K562 (cell line): Measurements from ENCODE around the gene MTMR4. TPM values are rescaled to one million over a fixed set of nuclear protein-coding genes. Genes with fewer than 3 reads are reported as not detected.
A peak's percentile ranks its signal among the peaks of the same experiment; 100 is the strongest.

Experiments
- CREM ChIP-seq: IDR thresholded peaks from 2 replicates; pipeline ENCODE4 v1.6.1; 2014; ENCODE audit warnings: antibody characterized with exemption, low read depth
- DEAF1 ChIP-seq: fragments of 450-650 bp; formaldehyde crosslinking; IDR thresholded peaks from 2 replicates; pipeline ENCODE4 v1.4.0; 2020; ENCODE audit warnings: mild to moderate bottlenecking, moderate library complexity
- DIDO1 ChIP-seq: fragments of 450-650 bp; IDR thresholded peaks from 2 replicates; pipeline ENCODE4 v1.6.1; 2016; ENCODE audit warnings: low read depth, missing biosample characterization, missing genetic modification characterization
- ELF2 ChIP-seq: fragments of 250-450 bp; sonication (Bioruptor Pico); IDR thresholded peaks from 2 replicates; pipeline ENCODE4 v1.5.0; 2021; ENCODE audit warnings: mild to moderate bottlenecking
- MLX ChIP-seq, 2 experiments: fragments of 450-650 bp in 1 of 2; sonication (generic) in 1 of 2; formaldehyde crosslinking; conservative IDR thresholded peaks; 2 replicates each; pipeline versions ENCODE4 v1.4.0 to v1.8.1; 2020 to 2022; ENCODE audit warnings: mild to moderate bottlenecking in 1 of 2, missing genetic modification reagents in 1 of 2
- PHF21A ChIP-seq: fragments of 450-650 bp; IDR thresholded peaks from 2 replicates; pipeline ENCODE4 v1.6.1; 2017; ENCODE audit warnings: low read depth, borderline replicate concordance
- RAD51 ChIP-seq: fragments of 450-650 bp; IDR thresholded peaks from 2 replicates; pipeline ENCODE4 v1.7.1; 2016; ENCODE audit warnings: low read depth, mild to moderate bottlenecking, borderline replicate concordance
- REST ChIP-seq, 2 experiments: fragments of 450-650 bp; formaldehyde crosslinking in 1 of 2; IDR thresholded peaks; 2 replicates each; pipeline versions ENCODE4 v1.4.0 to v1.6.1; 2014 to 2020; ENCODE audit warnings: mild to moderate bottlenecking in 2 of 2, borderline replicate concordance in 1 of 2, low read depth in 1 of 2
- TAF7 ChIP-seq: fragments of 450-650 bp; IDR thresholded peaks from 2 replicates; pipeline ENCODE4 v1.6.1; 2016; ENCODE audit warnings: missing genetic modification characterization, missing compliant biosample characterization
- TAF9B ChIP-seq: fragments of 450-650 bp; IDR thresholded peaks from 2 replicates; pipeline ENCODE4 v1.6.1; 2018; ENCODE audit warnings: mild to moderate bottlenecking; ENCODE audit not compliant: partially characterized antibody
- TRIM28 ChIP-seq: fragments of 450-650 bp; IDR thresholded peaks from 2 replicates; pipeline ENCODE4 v1.6.1; 2017
- ZFX ChIP-seq: sonication (generic); formaldehyde crosslinking; IDR thresholded peaks from 2 replicates; pipeline ENCODE4 v1.8.0; 2022; ENCODE audit warnings: mild to moderate bottlenecking, missing genetic modification reagents, moderate library complexity
- ZNF143 ChIP-seq: sonication (generic); formaldehyde crosslinking; IDR thresholded peaks from 2 replicates; pipeline ENCODE4 v1.9.0; 2022; ENCODE audit warnings: mild to moderate bottlenecking, missing genetic modification reagents
- ZNF586 ChIP-seq: fragments of 450-650 bp; formaldehyde crosslinking; conservative IDR thresholded peaks from 2 replicates; pipeline ENCODE4 v1.4.0; 2020; ENCODE audit warnings: mild to moderate bottlenecking, moderate library complexity
- ZNF75A ChIP-seq: fragments of 450-650 bp; formaldehyde crosslinking; IDR thresholded peaks from 2 replicates; pipeline ENCODE4 v1.4.0; 2020; ENCODE audit warnings: mild to moderate bottlenecking
- ZZZ3 ChIP-seq: fragments of 450-650 bp; IDR thresholded peaks from 2 replicates; pipeline ENCODE4 v1.6.1; 2016; ENCODE audit warnings: antibody characterized with exemption, mild to moderate bottlenecking, moderate library complexity
- polyA plus RNA-seq, 8 experiments: library from polyadenylated mRNA; depleted of rRNA in 4 of 8; stranded (reverse) in 5 of 8; unstranded in 3 of 8; fragments of >200 nt; fragmentation: Nextera tagmentation in 2 of 8; fragmentation: Illumina TruSeq in 1 of 8; extraction: Ambion mirVana in 2 of 8; extraction: Trizol in 1 of 8; gene quantifications; 2 replicates each; pipeline versions ENCODE4 v1.2.1 to v1.2.3, GENCODE V29; 2011 to 2014; ENCODE audit warnings: inconsistent platforms in 1 of 8, missing spikeins in 1 of 8
- total RNA-seq, 7 experiments: library from RNA; depleted of rRNA in 6 of 7; stranded (reverse); fragments of >200 nt in 6 of 7; fragmentation: Illumina TruSeq in 2 of 7; extraction: Trizol in 2 of 7; gene quantifications; 2 replicates each; pipeline versions ENCODE4 v1.2.1 to v1.2.3, GENCODE V29; 2011 to 2021; ENCODE audit warnings: low replicate concordance in 1 of 7

MTMR4 gene
- total and polyA plus RNA-seq, 9 of the 15 experiments (the other 6 are each of a cell fraction or from before 2014, with no cell fraction given): 8.8 to 45.7 (median 28.7) TPM

- TF ChIP-seq REST (IDR thresholded peaks at IDR 0.05; ENCODE audit: borderline replicate concordance) (no peak), REST (CRISPR knock-in tag; IDR thresholded peaks at IDR 0.05; ENCODE audit: low read depth) (peak; percentile 49; the same call in 1 of the 2 replicates), DIDO1 (peak; percentile 84; the same call in 1 of the 2 replicates), ELF2 (CRISPR knock-in tag) (peak; percentile 77), ZNF143 (CRISPR knock-in tag) (no peak), TAF7 (peak; percentile 92), MLX (CRISPR knock-in tag; conservative IDR thresholded peaks at IDR 0.05) (0 out of 4 replicates have a peak, but pooled peaks of 1 of the 2 experiments have one; percentile 47), CREM (peak; percentile 96), DEAF1 (CRISPR knock-in tag) (no peak), ZNF586 (CRISPR knock-in tag) (no peak), ZFX (CRISPR knock-in tag) (no peak; the same call in 1 of the 2 replicates), PHF21A (no peak), TRIM28 (peak; percentile 56; the same call in 1 of the 2 replicates), TAF9B (peak; percentile 75), ZZZ3 (peak; percentile 90), ZNF75A (no peak), RAD51 (no peak)
Measured at GRCh38 chr17:58517928-58518609, 3.6 kb upstream of the MTMR4 start (continued).
